Keratinocyte (primary cell): ENCODE results near the gene FTO. TPM values are rescaled to one million over a fixed set of nuclear protein-coding genes. Genes with fewer than 3 reads are reported as not detected.

Source experiments
- DNase-seq: peaks from one replicate; pipeline ENCODE4 v3.0.0-alpha.2; 2011; ENCODE audit warnings: low read depth, missing footprints, low spot score
- FAIRE-seq: peaks from 2 replicates; lab custom pipeline; 2011; peaks lifted over from hg19 to GRCh38; lab: Jason Lieb, UNC
- H2AFZ ChIP-seq: 2 replicates; pipeline ENCODE4 v1.6.0; 2012; ENCODE audit warnings: low read length, control low read depth, inconsistent platforms; ENCODE audit not compliant: control insufficient read depth
- H3K27ac ChIP-seq: 2 replicates; pipeline ENCODE4 v1.5.1; 2011; ENCODE audit warnings: low read length; ENCODE audit not compliant: control insufficient read depth, insufficient read depth
- H3K27me3 ChIP-seq: 3 replicates; pipeline ENCODE4 v1.6.0; 2011; ENCODE audit warnings: low read length; ENCODE audit not compliant: control insufficient read depth, insufficient read depth; ENCODE audit errors: extremely low read depth
- H3K36me3 ChIP-seq, 2 experiments: 2 replicates in 1 of 2; 3 replicates in 1 of 2; pipeline ENCODE4 v1.5.1; 2011; ENCODE audit warnings: low read length in 2 of 2, mild to moderate bottlenecking in 1 of 2; ENCODE audit not compliant: control insufficient read depth in 2 of 2, insufficient read depth in 2 of 2; ENCODE audit errors: extremely low read depth in 1 of 2
- H3K4me1 ChIP-seq: 3 replicates; pipeline ENCODE4 v1.5.1; 2011; ENCODE audit warnings: low read length; ENCODE audit not compliant: control insufficient read depth, insufficient read depth; ENCODE audit errors: extremely low read depth
- H3K4me2 ChIP-seq: 3 replicates; pipeline ENCODE4 v1.6.0; 2011; ENCODE audit warnings: low read depth, low read length; ENCODE audit not compliant: control insufficient read depth, insufficient read depth; ENCODE audit errors: extremely low read depth
- H3K4me3 ChIP-seq, 3 experiments: fragments of 200-600 bp in 1 of 3; sonication (generic) in 1 of 3; 2 replicates in 2 of 3; 3 replicates in 1 of 3; pipeline ENCODE4 v1.5.1; 2011 to 2016; ENCODE audit warnings: low read length in 3 of 3, mild to moderate bottlenecking in 3 of 3, control low read depth in 2 of 3, inconsistent platforms in 1 of 3, low read depth in 1 of 3, mixed read lengths in 1 of 3, mixed run types in 1 of 3, moderate library complexity in 1 of 3; ENCODE audit not compliant: control insufficient read depth in 2 of 3, insufficient read depth in 2 of 3; ENCODE audit errors: extremely low read depth in 1 of 3
- H3K79me2 ChIP-seq: 2 replicates; pipeline ENCODE4 v1.6.0; 2012; ENCODE audit warnings: low read length; ENCODE audit not compliant: control insufficient read depth, insufficient read depth
- H3K9ac ChIP-seq: 3 replicates; pipeline ENCODE4 v1.6.0; 2011; ENCODE audit warnings: low read length; ENCODE audit not compliant: control insufficient read depth, insufficient read depth; ENCODE audit errors: extremely low read depth
- H3K9me1 ChIP-seq: 3 replicates; pipeline ENCODE4 v1.6.0; 2011; ENCODE audit warnings: low read length; ENCODE audit not compliant: control insufficient read depth, insufficient read depth; ENCODE audit errors: extremely low read depth
- H3K9me3 ChIP-seq: 2 replicates; pipeline ENCODE4 v1.5.1; 2012; ENCODE audit warnings: low read depth, low read length; ENCODE audit not compliant: control insufficient read depth
- H4K20me1 ChIP-seq: 3 replicates; pipeline ENCODE4 v1.6.0; 2011; ENCODE audit warnings: low read length; ENCODE audit not compliant: control insufficient read depth, insufficient read depth; ENCODE audit errors: extremely low read depth
- CTCF ChIP-seq, 3 experiments: IDR thresholded peaks in 1 of 3; conservative IDR thresholded peaks in 1 of 3; optimal IDR thresholded peaks in 1 of 3; 2 replicates in 2 of 3; 3 replicates in 1 of 3; pipeline versions ENCODE3 to v1.5.1; 2011; ENCODE audit warnings: low read length in 3 of 3, mild to moderate bottlenecking in 3 of 3, moderate library complexity in 2 of 3, control low read depth in 1 of 3, inconsistent platforms in 1 of 3; ENCODE audit not compliant: insufficient read depth in 2 of 3; ENCODE audit errors: extremely low read depth in 1 of 3
- EZH2 ChIP-seq: IDR thresholded peaks from one replicate; pipeline ENCODE4 v1.6.1; 2012; ENCODE audit warnings: inconsistent platforms, mild to moderate bottlenecking, low read length, moderate library complexity
- dilution Hi-C: fragments of 300-500 bp; cut with MboI; formaldehyde crosslinking; loops from one replicate; pipeline ENCODE4 v1.7.0; 2020; ENCODE audit warnings: low sequenced_read_pairs; ENCODE audit not compliant: extremely low pct_ligation_motif_present
- polyA plus RNA-seq, 5 experiments: library from polyadenylated mRNA; depleted of rRNA in 3 of 5; stranded (reverse) in 3 of 5; stranded (forward) in 1 of 5; unstranded in 1 of 5; fragments of >200 nt; gene quantifications; 1 replicate in 1 of 5; 2 replicates in 3 of 5; 3 replicates in 1 of 5; pipeline versions ENCODE4 v1.2.1 to v1.2.3, GENCODE V29; 2011 to 2012; ENCODE audit warnings: missing spikeins in 2 of 5, low read depth in 1 of 5, low replicate concordance in 1 of 5

FTO gene
- polyA plus RNA-seq, 1 donor (not counting 4 experiments of a cell fraction or from before 2014, with no cell fraction given), result 56.4 TPM

DNA sequence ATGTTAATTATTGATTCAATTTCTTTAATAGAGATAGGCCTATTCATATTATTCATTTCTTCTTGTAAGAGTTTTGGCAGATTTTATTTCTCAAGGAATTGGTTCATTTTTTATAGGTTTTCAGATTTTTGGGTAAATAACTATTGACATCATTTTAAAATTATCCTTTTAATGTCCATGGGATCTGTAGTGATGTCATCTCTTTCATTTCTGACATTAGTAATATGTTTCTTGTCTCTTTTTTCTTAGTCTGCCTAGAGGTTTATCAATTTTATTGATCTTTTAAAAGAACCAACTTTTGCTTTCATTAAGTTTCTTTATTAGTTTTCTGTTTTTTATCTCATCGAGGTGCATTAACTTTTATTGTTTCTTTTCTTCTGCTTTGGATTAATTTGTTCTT lies 162.6 kb downstream of the FTO start:
- Histone ChIP-seq H3K4me2 (no peak overlapping the region), H3K79me2 (peaks cover 2% of the 10 kb centered on the region), H3K27ac (peak overlapping the region; percentile 82), H3K9me1 (no peaks in the 10 kb centered on the region), H4K20me1 (no peaks in the 10 kb centered on the region), H3K4me3 (no peak overlapping the region), H2AFZ (no peak overlapping the region), H3K36me3 (no peaks in the 10 kb centered on the region), H3K27me3 (no peaks in the 10 kb centered on the region), H3K4me1 (peaks cover 22% of the 10 kb centered on the region), H3K9ac (no peak overlapping the region), H3K9me3 (no peaks in the 10 kb centered on the region)
- TF ChIP-seq EZH2, result no peak
- TF ChIP-seq CTCF (optimal IDR thresholded peaks at IDR 0.05 in 1 of 3, IDR thresholded peaks at IDR 0.05 in 1 of 3, conservative IDR thresholded peaks at IDR 0.05 in 1 of 3; ENCODE audit: extremely low read depth in 1 of 3, insufficient read depth in 2 of 3, low read length in 3 of 3), result no peak
- DNase-seq (no peak), FAIRE-seq (no peak)
- dilution Hi-C loops, result no loop called here

DNA sequence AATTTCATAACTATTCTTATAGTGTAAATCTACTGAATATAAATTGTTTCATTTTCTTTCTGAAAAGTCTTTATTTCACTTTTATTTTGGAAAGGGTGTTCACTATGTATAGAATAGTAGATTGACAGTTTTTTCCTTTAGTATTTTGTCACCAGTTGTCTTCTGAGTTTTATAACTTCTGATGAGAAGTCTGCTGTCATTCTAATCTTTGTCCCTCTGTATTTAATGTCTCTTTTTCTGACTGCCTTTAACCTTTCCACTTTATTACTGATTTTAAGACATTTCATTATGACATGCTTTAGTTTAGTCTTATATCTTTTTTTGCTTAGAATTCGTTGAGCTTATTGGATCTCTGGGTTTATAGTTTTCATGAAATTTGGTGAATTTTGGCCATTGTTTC lies 166.9 kb downstream of the FTO start:
- Histone ChIP-seq H4K20me1 (no peaks in the 10 kb centered on the region), H3K36me3 (no peaks in the 10 kb centered on the region), H3K4me2 (no peak overlapping the region), H3K9ac (no peak overlapping the region), H3K9me3 (no peaks in the 10 kb centered on the region), H2AFZ (no peak overlapping the region), H3K4me1 (peaks cover 13% of the 10 kb centered on the region), H3K79me2 (peaks cover 2% of the 10 kb centered on the region), H3K27me3 (no peaks in the 10 kb centered on the region), H3K27ac (no peak overlapping the region), H3K4me3 (no peak overlapping the region), H3K9me1 (no peaks in the 10 kb centered on the region)
- no peak for TF ChIP-seq EZH2
- no peak for TF ChIP-seq CTCF (optimal IDR thresholded peaks at IDR 0.05 in 1 of 3, IDR thresholded peaks at IDR 0.05 in 1 of 3, conservative IDR thresholded peaks at IDR 0.05 in 1 of 3; ENCODE audit: extremely low read depth in 1 of 3, insufficient read depth in 2 of 3, low read length in 3 of 3)
- dilution Hi-C loops, result no loop called here
- DNase-seq, result no peak
- FAIRE-seq, result no peak
